Ectodermal cell (in vitro differentiated cells): ENCODE results near the gene ANKAR.
"Not testable (repeated sequence)": the region's sequence is repeated elsewhere in the genome, so short reads cannot be mapped to it uniquely, and the experiment has no call there.

Source experiments
- H3K27ac ChIP-seq: 2 replicates; pipeline ENCODE4 v1.7.0; 2013; ENCODE audit warnings: mild to moderate bottlenecking, low read depth, low read length; ENCODE audit not compliant: insufficient read depth, poor library complexity, severe bottlenecking
- H3K27me3 ChIP-seq: 2 replicates; pipeline ENCODE4 v1.7.0; 2013; ENCODE audit warnings: mild to moderate bottlenecking, low read length; ENCODE audit not compliant: insufficient read depth, control insufficient read depth, poor library complexity, severe bottlenecking
- H3K36me3 ChIP-seq: one replicate; pipeline ENCODE4 v1.7.0; 2013; ENCODE audit warnings: low read length; ENCODE audit not compliant: control insufficient read depth, insufficient read depth
- H3K4me1 ChIP-seq: one replicate; pipeline ENCODE4 v1.7.0; 2013; ENCODE audit warnings: low read length; ENCODE audit not compliant: control insufficient read depth, insufficient read depth
- H3K4me3 ChIP-seq: 2 replicates; pipeline ENCODE4 v1.7.0; 2013; ENCODE audit warnings: low read depth, low read length, control low read depth; ENCODE audit not compliant: insufficient read depth
- H3K9me3 ChIP-seq: 2 replicates; pipeline ENCODE4 v1.7.0; 2013; ENCODE audit warnings: mild to moderate bottlenecking, low read length, moderate library complexity; ENCODE audit not compliant: control insufficient read depth
- WGBS, 2 experiments: methylation state at CpG; one replicate each; pipeline ENCODE4 v1.1.7; 2013; ENCODE audit warnings: missing lambda C conversion rate in 2 of 2; 5-methylcytosine and 5-hydroxymethylcytosine counted together

ANKAR gene

DNA sequence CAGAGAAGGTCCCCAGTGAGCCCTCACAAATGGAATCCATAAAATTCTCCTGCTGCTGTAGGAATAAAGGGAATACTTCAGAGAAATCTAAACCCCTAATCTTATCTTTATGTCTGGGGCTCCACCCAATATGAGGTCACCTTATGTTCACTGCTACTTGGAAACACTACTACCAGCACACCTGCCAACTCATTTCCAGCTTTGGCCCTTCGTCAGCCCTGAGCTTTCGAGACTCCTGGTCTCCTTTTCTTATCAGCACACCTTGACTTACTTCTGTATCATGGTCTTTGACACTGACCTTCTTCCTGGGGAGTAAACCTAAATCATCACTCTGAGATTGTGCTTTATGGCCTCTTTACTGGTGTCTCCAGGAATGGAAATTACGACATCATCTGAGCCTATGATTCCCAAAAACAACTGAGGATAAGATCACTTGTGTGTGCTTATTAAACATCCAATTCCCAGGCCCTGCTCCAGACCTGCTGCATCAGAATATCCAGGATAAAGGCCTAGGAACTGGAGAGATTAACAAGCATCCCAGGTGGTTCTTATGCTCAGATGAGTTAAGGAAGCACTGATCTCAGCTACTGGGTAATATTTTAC, 35.4 kb upstream of the ANKAR start:
- no peaks in the 10 kb centered on the region for H3K36me3 ChIP-seq
- WGBS, 2 experiments, result 60 to 64% methylated on average over 3 of the region's 3 CpGs
- H3K27ac ChIP-seq, result no peak overlapping the region
- no peak overlapping the region for H3K4me3 ChIP-seq
- no peaks in the 10 kb centered on the region for H3K9me3 ChIP-seq
- no peaks in the 10 kb centered on the region for H3K4me1 ChIP-seq
- H3K27me3 ChIP-seq, result no peaks in the 10 kb centered on the region

DNA sequence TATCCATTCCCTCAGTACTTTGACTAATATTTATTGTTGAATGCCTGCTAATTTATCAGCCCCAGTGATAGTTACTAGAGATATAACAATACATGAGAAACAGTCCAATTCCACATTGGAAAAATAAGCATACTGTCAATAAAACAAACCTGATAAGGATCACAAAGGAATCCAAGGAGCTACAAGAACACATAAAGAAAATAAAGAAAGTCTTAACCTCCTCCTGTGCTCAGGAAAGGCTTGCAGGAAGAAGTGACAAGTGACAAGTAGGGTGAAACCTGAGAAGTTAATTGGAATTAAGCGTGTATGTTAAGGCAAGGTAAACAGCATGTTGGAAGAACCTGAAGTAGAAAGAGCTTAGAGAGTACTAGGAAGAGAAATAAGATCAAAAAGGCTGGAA, 33.5 kb upstream of the ANKAR start:
- Histone ChIP-seq H3K36me3 (no peaks in the 10 kb centered on the region), H3K9me3 (no peaks in the 10 kb centered on the region), H3K4me3 (no peak overlapping the region), H3K27ac (no peak overlapping the region), H3K4me1 (no peaks in the 10 kb centered on the region), H3K27me3 (no peaks in the 10 kb centered on the region)
- WGBS, 2 experiments, result 10 to 13% methylated on average over 1 of the region's 1 CpG

DNA sequence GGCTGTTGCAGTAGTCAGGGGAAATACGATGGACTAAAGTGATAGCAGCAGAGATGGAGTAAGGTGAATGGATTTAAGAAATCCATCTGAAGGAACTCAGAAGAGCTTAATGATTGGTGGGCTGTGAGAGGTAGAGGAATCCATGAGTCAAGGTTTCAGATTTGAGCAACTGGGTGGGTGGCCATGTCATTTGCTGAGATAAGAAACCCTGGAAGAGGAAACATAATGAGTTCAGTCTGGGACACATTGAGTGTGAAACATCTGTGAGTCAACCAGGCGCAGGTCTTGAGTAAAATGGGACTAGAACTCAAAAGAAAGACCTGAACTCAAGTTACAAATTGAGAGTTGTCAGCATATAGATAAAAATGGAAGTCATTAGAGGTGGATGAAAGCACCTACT, 32.9 kb upstream of the ANKAR start:
- Histone ChIP-seq H3K9me3 (no peaks in the 10 kb centered on the region), H3K4me3 (no peak overlapping the region), H3K27me3 (no peaks in the 10 kb centered on the region), H3K4me1 (no peaks in the 10 kb centered on the region), H3K36me3 (no peaks in the 10 kb centered on the region), H3K27ac (no peak overlapping the region)
- 85 to 89% methylated on average over 2 of the region's 2 CpGs for WGBS, 2 experiments

DNA sequence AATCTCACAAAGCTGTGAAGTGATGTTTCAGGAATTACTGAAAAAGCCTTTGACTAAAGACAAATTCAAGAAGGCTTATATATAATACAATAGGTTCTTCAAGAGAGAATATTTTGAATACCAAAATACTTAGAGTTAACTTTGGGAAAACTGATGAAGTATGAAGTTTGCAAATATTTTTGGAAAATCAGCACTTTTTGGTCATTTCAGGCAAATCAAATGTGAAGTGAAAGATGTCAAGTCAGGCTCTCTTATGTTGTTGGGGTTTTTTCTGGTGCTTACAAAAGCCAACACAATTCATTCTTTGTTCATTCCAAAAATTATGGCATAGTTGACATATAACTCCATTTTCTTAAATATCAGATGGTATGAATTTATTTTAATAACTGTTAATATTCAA, 27.9 kb upstream of the ANKAR start:
- no peaks in the 10 kb centered on the region for H3K9me3 ChIP-seq
- no peak overlapping the region for H3K27ac ChIP-seq
- H3K4me3 ChIP-seq, result no peak overlapping the region
- no peaks in the 10 kb centered on the region for H3K36me3 ChIP-seq
- H3K27me3 ChIP-seq, result no peaks in the 10 kb centered on the region
- H3K4me1 ChIP-seq, result no peaks in the 10 kb centered on the region

DNA sequence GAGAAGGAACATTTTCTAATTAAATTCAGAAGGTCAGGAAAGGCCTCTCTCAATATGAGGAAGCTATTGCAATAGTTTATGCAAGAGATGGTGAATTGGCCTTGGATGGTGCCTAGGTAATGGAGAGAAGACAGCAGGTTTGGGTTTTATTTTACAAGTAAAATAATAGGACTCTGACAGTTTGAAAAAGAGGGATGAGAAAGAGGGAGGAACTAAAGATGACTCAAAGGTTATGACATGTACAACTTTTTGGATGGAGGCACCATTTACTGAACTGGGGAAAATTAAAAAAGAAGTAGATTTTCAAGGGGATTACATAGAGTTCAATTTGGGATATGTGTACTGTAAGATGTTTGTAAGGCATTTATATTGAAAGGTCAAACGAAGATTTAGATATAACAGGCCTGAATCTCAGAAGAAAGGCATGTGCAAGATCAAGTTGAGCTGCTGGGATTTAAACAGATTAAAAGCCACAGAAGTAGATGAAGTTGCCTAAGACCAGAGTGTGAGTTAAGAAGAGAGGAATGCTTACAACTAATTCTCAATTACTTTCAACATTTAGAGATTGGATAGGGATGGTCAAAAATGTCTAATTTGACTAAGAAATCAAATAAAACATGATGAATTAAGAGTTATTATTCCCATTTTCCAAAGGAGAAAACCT, 25.5 kb upstream of the ANKAR start:
- no peaks in the 10 kb centered on the region for H3K9me3 ChIP-seq
- no peak overlapping the region for H3K27ac ChIP-seq
- no peaks in the 10 kb centered on the region for H3K4me1 ChIP-seq
- no peaks in the 10 kb centered on the region for H3K36me3 ChIP-seq
- no peak overlapping the region for H3K4me3 ChIP-seq
- WGBS, 2 experiments, result 88 to 90% methylated on average over 1 of the region's 1 CpG
- no peaks in the 10 kb centered on the region for H3K27me3 ChIP-seq

DNA sequence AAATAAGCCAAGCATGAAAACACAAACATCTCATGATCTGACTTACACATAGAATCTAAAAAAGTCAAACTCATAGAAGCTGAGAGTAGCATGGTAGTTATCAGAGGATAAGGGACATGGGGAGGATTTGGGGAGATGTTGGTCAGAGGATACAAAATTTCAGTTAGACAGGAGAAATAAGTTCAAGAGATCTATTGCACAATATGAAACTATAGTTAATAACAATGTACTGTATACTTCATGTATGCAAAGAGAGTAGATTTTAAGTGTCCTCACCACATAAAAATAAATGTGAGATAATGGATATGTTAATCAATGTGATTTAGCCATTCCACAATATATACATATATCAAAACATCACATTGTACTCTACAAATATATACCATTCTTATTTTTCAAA, 23.2 kb upstream of the ANKAR start:
- Histone ChIP-seq H3K27ac (no peak overlapping the region), H3K27me3 (no peaks in the 10 kb centered on the region), H3K4me3 (no peak overlapping the region), H3K9me3 (no peaks in the 10 kb centered on the region), H3K36me3 (no peaks in the 10 kb centered on the region), H3K4me1 (no peaks in the 10 kb centered on the region)

DNA sequence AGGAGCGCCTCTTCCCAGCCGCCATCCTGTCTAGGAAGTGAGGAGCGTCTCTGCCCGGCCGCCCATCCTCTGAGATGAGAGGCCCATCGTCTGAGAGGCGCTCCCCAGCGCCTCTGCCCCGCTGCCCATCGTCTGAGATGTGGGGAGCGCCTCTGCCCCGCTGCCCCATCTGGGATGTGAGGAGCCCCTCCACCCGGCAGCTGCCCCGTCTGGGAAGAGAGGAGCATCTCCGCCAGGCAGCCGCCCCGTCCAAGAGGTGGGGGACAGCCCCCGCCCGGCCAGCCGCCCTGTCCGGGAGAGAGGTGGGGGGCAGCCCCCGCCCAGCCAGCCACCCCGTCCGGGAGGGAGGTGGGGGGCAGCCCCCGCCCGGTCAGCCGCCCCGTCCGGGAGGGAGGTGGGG, 21.0 kb upstream of the ANKAR start:
- 92 to 94% methylated on average over 29 of the region's 29 CpGs for WGBS, 2 experiments
- H3K4me3 ChIP-seq, H3K27ac ChIP-seq, H3K27me3 ChIP-seq, H3K4me1 ChIP-seq, H3K9me3 ChIP-seq, H3K36me3 ChIP-seq: not testable (repeated sequence)

DNA sequence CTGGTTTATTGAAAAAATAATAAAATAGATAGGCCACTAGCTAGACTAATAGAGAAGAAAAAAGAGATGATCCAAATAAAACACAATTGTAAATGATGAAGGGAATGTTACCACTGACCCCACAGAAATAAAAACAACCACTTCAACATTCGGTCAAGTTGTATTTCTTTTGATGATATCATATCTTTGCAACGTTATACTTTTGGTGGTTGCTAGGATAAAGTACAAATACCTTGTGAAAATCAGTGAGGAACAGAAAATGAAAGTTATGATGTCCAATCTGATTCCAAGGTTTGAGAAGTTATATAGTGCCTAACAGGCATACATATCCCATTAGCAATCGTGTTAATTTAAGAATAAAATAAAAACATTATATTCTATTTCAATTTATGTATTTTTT, 19.8 kb upstream of the ANKAR start:
- Histone ChIP-seq H3K4me1 (no peaks in the 10 kb centered on the region), H3K27ac (no peak overlapping the region), H3K4me3 (no peak overlapping the region), H3K36me3 (no peaks in the 10 kb centered on the region), H3K9me3 (no peaks in the 10 kb centered on the region), H3K27me3 (no peaks in the 10 kb centered on the region)
- WGBS, 2 experiments, result 94 to 100% methylated on average over 2 of the region's 3 CpGs

DNA sequence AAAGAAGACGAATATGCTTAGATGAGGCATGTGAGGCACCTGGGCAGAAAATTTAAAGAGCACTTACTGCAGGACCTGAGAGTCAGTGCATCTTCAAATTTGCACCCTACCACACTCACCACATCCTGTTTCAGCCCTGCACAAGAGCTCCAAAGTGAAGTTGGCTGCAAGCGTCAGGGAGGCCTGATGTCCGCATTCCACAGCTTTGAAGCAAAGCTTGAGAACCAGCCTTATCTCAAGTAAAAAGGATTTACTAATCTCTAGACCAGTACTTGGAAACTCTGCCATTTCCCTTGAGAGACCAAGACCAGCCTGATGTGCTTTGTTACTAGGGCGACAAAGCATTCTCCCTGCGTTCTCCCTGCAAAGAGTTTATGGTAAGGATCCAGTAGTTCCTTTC, 16.6 kb upstream of the ANKAR start:
- Histone ChIP-seq H3K4me3 (no peak overlapping the region), H3K36me3 (no peaks in the 10 kb centered on the region), H3K4me1 (peaks cover 4% of the 10 kb centered on the region), H3K27ac (no peak overlapping the region), H3K27me3 (no peaks in the 10 kb centered on the region), H3K9me3 (no peaks in the 10 kb centered on the region)
- WGBS, 2 experiments, result 88 to 91% methylated on average over 5 of the region's 5 CpGs

DNA sequence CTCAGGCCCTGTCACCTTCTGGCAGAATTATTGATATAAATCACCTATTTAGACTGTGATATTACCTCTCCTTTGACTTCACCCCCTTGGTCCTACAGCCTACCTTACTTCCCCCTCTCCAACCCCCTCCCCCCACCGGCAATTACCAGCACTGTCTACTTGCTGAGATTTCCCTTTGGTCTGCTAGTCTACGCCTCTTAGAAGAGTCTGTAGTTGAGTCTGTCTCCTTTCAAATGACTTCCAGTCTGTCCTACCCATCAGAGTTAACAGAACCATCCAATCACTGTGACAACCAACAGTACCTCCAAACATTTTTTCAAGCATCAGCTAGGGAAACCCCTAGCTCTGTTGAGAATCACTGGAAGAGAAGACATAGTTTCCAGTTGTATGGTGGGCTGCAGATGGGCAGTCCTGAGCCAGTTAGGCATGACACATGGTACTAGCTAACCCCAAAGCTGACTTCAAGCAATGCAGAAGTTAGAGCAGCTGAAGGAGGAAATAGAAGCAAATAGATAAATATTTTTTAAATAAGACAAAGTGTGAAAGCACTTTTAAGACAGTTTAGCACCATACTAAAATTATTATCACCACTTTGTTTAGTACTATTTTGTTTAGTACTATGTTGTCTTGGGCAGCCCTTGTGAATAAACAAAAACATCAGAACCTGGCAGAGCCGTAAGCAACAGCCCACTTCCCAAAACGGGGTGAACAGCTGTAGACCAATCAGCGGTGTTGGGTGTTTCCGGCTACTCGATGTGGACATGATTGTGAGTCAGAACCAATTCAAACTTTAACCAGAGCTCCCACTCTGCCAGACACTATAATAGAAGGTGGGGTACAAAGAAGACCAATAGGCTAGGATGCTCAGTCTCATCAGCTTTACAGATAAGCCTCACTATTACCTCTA, 15.9 kb upstream of the ANKAR start:
- Histone ChIP-seq H3K9me3 (no peaks in the 10 kb centered on the region), H3K36me3 (no peaks in the 10 kb centered on the region), H3K27ac (no peak overlapping the region), H3K27me3 (no peaks in the 10 kb centered on the region), H3K4me1 (peaks cover 4% of the 10 kb centered on the region), H3K4me3 (no peak overlapping the region)
- WGBS, 2 experiments, result 87 to 94% methylated on average over 7 of the region's 7 CpGs
